NOMO-1 treated with DMSO at 0.1 percent for 48 hours (cell line): ENCODE measurements around the gene B3GALT5.
A peak's percentile ranks its signal among the peaks of the same experiment; 100 is the strongest.

ENCODE experiments used
- DNase-seq: peaks from one replicate; lab custom pipeline; 2025; ENCODE audit not compliant: unreplicated experiment; lab: John Stamatoyannopoulos, UW

B3GALT5 gene

GRCh38 chr21:39690454-39690853 lies 77.7 kb downstream of the B3GALT5 start:
- DNase-seq, result no peak

DNA sequence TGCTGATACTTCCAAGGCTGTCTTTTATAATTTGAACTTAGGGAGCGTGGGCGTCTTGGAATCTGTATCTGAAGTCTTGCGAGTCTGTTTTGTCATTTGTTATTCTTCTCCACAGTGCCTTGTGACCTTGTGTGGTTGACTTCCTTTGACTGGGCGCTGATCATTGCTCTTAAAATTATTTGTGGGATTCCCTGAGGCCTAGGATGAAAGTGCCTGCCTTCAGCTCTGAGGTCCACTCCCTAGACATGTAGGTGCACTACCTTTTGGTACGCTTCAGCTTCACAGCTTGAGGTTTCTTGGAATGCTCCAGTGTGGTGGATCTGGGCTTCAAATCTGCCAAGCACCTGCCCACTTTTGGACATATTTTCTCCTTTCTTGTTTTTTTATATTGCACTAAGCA lies 82.0 kb downstream of the B3GALT5 start:
- DNase-seq, result no peak

GRCh38 chr21:39696196-39696595 lies 83.5 kb downstream of the B3GALT5 start:
- DNase-seq, result no peak

GRCh38 chr21:39696618-39697017 lies 83.9 kb downstream of the B3GALT5 start:
- DNase-seq, result no peak

GRCh38 chr21:39700318-39700717 lies 87.6 kb downstream of the B3GALT5 start:
- no peak for DNase-seq

DNA sequence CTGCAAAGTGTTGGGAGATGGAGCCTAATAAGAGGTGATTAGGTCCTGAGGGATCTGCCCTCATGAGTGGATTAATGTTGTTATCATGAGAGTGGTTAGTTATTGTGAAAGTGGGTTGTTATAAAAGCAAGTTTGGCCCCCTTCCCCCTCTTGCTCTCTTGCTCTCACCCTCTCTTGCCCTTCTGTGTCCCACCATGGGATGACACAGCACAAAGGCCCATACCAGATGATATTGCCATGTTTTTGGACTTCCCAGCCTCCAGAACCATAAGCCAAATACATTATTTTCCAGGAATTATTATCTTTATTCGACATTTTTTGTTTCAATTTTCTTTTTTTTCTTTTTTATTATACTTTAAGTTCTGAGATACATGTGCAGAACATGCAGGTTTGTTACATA lies 90.8 kb downstream of the B3GALT5 start:
- no peak for DNase-seq

- no peak for DNase-seq
Observed at GRCh38 chr21:39705849-39706248, 93.1 kb downstream of the B3GALT5 start.

DNA sequence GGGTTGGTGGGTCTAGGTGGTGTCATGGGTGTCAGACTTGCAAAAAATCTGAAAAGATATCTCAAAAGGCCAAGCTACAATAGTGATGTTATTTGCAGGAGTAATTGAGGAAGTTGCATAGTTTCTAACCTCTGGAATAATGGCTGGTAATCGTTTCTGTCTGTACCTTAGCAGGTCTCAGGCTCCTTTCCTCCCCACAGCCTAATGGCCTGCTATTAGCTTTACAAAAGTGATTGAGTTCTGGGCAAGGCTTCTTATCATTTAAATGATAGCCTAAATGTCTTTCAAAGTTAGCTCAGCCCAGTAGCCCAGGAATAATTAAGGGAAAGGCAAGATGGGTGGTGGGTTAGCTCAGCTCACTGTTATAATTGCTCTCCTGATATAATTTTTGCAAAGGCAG lies 94.6 kb downstream of the B3GALT5 start:
- no peak for DNase-seq

DNA sequence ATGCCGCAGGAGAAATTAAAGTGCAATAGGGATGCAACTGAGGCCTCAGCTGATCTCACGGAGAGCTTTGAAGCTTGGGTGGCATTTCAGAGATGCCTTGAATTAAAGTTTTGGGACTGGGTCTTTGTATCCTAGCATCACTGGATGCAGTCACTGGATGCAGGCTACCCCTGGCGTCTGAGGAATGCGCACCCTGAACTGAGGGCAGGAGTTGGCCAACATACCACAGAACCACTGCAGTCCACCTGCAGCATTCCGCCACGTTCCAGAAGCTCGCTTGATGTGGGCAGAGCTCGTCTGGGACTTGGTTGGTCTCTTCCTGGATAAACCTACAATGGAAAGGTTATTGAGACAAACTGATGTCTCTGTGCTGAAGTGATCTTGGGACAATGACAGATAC lies 98.1 kb downstream of the B3GALT5 start:
- DNase-seq, result no peak

GRCh38 chr21:39712273-39712672 lies 99.5 kb downstream of the B3GALT5 start:
- no peak for DNase-seq

DNA sequence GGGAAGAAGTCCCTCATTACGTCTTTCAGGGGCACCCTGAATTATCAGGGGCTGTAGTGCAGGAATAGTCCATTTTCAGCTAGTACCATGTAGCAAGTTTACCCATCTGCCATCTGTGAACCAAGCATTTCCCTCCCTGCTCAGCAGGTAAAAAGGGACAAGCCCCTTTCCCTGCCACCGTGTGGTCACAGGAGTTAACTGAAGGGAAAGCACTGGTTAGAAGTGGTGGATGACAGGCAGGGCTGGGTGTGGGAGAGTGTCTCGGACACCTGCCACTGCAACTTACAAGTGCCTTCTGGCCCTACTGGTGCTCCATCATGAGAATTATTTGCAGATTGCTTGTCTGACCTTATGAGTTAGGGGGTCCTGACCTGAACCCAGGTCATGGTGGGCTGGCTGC lies 100.2 kb downstream of the B3GALT5 start:
- no peak for DNase-seq

DNA sequence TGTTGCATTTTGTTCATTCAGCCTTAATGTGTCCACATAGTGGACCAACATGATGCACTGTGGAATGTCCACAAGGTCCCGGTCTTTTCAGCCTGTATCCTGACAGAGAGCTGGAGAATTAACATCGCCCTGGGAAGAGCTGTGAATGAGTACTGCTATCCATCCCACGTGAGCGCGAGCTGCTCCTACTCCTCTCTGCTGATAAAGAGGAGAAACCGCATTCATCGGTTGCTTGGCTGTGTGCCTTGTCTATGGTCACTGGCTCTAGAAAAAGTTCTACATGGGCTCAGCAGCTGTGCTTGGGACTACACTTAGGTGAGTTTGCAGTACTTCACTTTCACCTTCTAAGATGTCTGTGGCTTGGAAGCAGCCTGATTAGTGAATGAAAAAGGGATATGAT lies 101.2 kb downstream of the B3GALT5 start:
- DNase-seq, result no peak

DNA sequence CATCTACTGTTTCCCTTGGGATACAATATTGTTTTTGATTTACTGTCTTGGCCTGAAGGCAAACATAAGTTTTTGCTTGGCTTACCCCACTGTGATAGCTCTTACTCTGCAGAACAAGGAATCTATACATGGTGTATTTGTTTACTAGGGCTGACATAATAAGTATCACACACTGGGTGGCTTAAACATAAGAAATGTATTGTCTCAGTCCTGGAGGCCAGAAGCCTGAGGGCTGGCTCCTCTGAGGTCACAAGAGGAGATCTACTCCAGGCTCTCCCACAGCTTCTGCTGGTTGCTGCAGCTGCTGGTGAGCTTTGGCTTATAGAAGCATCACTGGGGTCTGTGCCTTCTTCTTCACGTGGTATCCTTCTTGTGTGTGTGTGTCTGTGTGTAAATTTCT lies 101.6 kb downstream of the B3GALT5 start:
- DNase-seq, result no peak

- DNase-seq, result peak; percentile 23
Observed at GRCh38 chr21:39715804-39716397, 103.2 kb downstream of the B3GALT5 start.

DNA sequence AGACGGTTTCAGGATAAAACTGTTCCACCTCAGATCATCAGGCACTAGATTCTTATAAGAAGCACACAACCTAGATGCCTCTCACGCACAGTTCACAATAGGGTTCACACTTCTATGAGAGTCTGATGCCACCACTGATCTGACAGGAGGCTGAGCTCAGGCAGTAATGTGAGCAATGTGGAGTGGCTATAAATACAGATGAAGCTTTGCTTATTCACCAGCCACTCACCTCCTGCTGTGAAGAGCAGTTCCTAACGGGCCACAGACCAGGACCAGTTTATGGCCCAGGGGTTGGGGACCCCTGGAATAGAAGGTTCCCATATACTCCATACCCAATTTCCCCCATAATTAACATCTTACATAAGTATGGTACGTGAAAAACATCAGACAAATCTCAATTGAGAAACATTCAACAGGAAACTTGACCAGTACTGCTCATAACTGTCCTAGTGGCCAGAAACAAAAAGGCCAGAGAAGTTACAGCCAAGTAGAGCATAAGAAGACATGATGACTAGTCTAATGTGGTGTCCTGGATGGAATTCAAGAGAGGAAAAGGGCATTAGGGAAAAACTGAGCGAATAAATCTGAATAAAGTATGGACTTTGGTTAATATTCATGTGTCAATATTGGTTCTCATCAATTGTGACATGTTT lies 107.5 kb downstream of the B3GALT5 start:
- DNase-seq, result no peak

GRCh38 chr21:39721885-39722284 lies 109.1 kb downstream of the B3GALT5 start:
- no peak for DNase-seq
